Measurements from ENCODE around the gene USP32.
"Not testable (repeated sequence)": the region's sequence is repeated elsewhere in the genome, so short reads cannot be mapped to it uniquely, and the experiment has no call there.

USP32 gene

DNA sequence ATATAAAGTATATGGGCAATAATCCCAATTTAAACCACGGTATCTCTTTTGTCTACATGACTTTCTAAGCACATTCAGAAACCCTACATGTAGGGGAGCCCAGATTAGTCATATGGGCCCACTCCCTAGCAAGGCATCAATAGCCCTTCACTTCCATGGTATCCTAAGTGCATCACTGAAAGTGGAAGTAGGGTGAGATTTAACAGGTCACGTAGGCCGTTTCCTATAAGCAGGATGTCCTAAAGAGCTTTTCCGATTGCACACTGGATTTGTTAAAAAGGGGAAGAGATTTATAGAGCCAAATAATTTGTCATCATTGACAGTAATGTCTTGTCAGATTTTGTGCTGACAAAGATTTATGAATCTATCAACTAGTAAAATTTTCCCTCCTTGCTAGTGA lies 203.2 kb downstream of the USP32 start:
- TF ChIP-seq, protein P1, sequence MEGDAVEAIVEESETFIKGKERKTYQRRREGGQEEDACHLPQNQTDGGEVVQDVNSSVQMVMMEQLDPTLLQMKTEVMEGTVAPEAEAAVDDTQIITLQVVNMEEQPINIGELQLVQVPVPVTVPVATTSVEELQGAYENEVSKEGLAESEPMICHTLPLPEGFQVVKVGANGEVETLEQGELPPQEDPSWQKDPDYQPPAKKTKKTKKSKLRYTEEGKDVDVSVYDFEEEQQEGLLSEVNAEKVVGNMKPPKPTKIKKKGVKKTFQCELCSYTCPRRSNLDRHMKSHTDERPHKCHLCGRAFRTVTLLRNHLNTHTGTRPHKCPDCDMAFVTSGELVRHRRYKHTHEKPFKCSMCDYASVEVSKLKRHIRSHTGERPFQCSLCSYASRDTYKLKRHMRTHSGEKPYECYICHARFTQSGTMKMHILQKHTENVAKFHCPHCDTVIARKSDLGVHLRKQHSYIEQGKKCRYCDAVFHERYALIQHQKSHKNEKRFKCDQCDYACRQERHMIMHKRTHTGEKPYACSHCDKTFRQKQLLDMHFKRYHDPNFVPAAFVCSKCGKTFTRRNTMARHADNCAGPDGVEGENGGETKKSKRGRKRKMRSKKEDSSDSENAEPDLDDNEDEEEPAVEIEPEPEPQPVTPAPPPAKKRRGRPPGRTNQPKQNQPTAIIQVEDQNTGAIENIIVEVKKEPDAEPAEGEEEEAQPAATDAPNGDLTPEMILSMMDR (IDR thresholded peaks at IDR 0.05; ENCODE audit: low read depth, low read length, missing control alignments) = no peak

DNA sequence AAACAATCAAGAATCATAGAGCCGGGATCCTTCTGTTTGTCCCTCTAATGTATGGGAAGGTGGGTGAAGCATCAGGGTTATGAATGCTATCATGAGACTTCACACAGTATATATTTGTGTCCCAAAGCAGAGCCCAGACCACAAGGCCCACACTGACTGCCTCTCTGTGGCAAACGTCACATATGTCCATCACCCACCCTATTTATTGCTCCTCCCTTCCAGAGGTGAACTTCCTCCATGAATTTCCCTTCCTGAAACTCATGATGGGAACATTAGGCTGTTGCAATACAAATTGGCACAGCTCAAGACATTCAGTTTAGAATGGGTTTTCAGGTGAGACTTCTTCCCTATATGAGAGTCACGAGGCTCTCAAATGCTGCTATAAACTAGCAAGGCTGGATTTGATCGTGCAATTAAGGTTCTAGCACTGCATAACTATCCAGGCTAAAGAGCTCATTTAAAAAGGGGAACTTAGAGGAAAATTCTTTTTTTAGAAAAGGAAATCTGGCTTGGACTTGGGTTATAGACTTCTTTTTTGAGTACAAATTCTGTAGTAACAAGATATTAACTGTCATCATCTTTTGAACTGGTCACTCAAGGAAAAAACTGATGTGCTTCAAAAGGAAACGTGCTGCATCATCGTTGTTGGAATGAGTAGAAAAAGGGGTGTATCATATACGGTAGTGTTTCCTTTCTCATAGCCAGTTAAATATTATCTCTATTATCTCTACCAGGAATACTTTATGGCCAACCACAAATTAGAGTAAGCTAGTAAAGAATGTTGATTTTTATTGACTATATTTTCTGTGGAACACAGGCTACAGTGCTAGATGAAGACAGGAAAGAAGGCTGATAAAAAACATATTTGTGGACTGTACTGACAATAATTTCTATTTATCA lies 204.8 kb downstream of the USP32 start:
- not testable (repeated sequence) for DNase-seq (ENCODE audit: extremely low read depth, low read depth)

More for the DNA sequence above, 203.2 kb downstream of the USP32 start:
- no peak overlapping the region for H3K4me3 ChIP-seq (replicated peaks; ENCODE audit: low read depth, low read length)
- DNase-seq (ENCODE audit: extremely low read depth, low read depth) = no peak

DNA sequence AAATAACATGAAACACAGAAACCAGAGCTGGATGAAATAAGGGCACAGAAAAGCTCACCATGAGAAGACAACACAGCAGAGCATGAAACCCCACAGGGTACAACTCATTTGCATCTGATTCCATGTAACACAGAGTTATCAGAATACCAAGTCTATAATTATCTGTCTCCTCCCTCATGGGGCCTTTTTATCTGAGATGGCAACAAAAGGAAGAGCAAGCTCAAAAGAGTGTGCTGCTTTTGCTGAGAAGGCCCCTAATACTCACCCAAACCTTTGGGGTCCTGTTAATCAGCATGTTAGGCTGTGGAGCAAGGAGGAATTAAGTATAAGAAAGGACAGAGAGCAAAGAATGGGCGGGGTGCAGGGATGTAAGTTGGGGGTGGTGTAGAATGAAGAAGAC lies 205.6 kb downstream of the USP32 start:
- H3K4me3 ChIP-seq (replicated peaks; ENCODE audit: low read depth, low read length); DNase-seq (ENCODE audit: extremely low read depth, low read depth): not testable (repeated sequence)

More for the DNA sequence above, 204.8 kb downstream of the USP32 start:
- not testable (repeated sequence) for H3K4me3 ChIP-seq (replicated peaks; ENCODE audit: low read depth, low read length)

DNA sequence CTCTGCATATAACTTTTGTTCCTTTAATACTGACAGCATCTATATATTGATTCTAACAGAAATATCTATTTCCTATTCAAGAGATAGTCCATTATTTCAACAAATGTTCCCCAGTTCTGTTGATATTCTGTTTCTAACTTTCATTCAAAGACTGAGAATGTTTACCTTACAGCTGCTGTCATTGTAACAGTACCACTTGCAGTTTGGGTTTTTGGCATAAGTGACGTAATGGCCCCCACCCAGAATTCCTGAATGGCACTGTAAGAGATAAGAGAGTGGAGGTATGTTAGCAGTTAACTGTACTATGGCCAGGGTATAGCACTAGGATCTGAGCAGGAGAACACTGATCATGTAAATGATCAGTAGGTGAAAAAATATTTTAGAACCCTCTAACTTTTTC lies 211.6 kb downstream of the USP32 start:
- not testable (repeated sequence) for DNase-seq (ENCODE audit: extremely low read depth, low read depth); H3K4me3 ChIP-seq (replicated peaks; ENCODE audit: low read depth, low read length)

GRCh38 chr17:60178180-60178579 lies 213.8 kb downstream of the USP32 start:
- not testable (repeated sequence) for H3K4me3 ChIP-seq (replicated peaks; ENCODE audit: low read depth, low read length); DNase-seq (ENCODE audit: extremely low read depth, low read depth)

DNA sequence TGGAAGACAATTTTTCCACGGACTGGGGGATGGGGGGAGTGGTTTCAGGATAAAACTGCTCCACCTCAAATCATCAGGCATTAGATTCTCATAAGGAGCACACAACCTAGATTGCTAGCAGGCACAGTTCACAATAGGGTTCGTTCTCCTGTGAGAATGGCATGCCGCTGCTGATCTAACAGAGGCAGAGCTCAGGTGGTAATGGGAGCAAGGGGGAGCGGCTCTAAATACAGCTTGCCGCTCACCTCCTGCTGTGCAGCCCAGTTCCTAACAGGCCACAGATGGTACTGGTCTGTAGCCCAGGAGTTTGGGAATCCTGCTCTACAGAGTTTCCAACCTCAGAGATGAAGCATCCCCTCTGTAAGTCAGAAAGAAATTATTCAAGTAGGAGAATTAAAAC lies 215.2 kb downstream of the USP32 start:
- DNase-seq (ENCODE audit: extremely low read depth, low read depth); H3K4me3 ChIP-seq (replicated peaks; ENCODE audit: low read depth, low read length): not testable (repeated sequence)

DNA sequence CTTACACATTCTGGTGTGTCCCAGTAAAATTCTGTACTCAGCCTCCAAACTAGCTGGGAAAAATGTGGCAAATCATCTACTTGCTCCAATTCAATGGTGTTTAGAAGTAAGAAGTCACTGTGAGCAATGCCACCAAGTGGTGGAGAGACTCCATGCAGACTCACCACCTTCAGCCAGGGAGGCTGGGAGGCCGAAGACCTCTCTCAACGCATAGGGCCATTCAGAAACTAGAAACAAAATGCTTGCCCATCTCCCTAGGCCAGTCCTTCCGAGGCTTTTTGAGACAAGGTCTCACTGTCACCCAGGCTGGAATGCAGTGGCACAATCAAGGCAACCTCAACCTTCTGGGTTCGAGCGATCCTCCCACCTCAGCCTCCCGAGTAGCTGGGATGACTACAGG lies 217.2 kb downstream of the USP32 start:
- DNase-seq (ENCODE audit: extremely low read depth, low read depth) = not testable (repeated sequence)

GRCh38 chr17:60174035-60174434 lies 217.9 kb downstream of the USP32 start:
- H3K4me3 ChIP-seq (replicated peaks; ENCODE audit: low read depth, low read length) = no peak overlapping the region

More for the DNA sequence above, 217.2 kb downstream of the USP32 start:
- H3K4me3 ChIP-seq (replicated peaks; ENCODE audit: low read depth, low read length) = not testable (repeated sequence)
- TF ChIP-seq, protein P1 (IDR thresholded peaks at IDR 0.05; ENCODE audit: low read depth, low read length, missing control alignments) = peak; percentile 29

DNA sequence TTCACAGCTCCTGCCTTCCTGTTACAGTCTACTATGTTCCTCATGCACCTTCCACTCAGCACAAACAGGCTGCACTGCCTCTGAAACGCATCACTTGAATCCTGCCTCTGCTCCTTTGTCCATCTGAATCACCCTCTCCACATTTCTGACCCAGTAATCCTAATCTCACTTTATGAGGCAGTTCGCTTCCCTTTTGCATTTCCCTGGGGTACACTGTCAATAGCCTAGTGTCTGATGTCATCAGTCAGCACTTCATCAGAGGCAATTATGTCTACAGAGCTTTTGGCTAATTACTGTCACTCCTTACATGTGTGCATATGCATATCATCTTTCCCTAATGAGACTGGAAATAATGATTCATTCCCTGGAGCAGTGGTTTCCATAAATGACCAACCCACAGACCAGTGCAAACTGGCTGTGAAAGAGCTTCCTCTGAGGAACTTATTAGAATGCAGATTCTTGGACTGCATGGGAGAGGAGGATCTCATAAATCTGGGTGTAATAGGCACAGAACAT lies 218.6 kb downstream of the USP32 start:
- DNase-seq (ENCODE audit: extremely low read depth, low read depth) = no peak
- TF ChIP-seq, protein P1 (IDR thresholded peaks at IDR 0.05; ENCODE audit: low read depth, low read length, missing control alignments) = no peak

More at GRCh38 chr17:60174035-60174434, 217.9 kb downstream of the USP32 start:
- TF ChIP-seq, protein P1 (IDR thresholded peaks at IDR 0.05; ENCODE audit: low read depth, low read length, missing control alignments) = no peak
- no peak for DNase-seq (ENCODE audit: extremely low read depth, low read depth)

More for the DNA sequence above, 218.6 kb downstream of the USP32 start:
- no peak overlapping the region for H3K4me3 ChIP-seq (replicated peaks; ENCODE audit: low read depth, low read length)

All from HFF-Myc (cell line).